ENCODE measurements around the gene CGAS. TPM values are rescaled to one million over a fixed set of nuclear protein-coding genes. Genes with fewer than 3 reads are reported as not detected.

Gene CGAS
- total and polyA plus RNA-seq, 2 experiments from 2014 or later = 8.3 to 12.7 TPM

DNA sequence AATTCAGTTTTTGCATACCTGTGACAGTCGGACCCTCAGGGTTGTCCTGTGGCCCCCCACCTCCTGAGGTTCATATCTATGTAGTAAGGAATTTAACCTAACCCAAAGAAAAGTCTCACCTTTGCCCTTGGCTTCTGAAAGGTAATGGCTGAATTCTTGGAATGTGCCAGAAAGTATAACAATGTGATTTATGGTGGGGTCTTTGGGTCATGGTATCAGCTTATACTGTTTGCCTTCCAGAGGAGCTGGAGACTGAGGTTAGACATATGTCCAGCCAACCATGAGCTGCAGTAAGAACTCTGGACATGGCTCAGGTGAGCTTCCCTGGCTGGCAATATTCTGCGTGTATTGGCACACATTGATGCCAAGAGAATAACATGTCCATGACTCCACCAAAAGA lies 30.6 kb downstream of the CGAS start:
- no peak overlapping the region for H2AFZ ChIP-seq
- DNase-seq (ENCODE audit: low spot score) = no peak

More for the DNA sequence above, 30.6 kb downstream of the CGAS start:
- Histone ChIP-seq H3K4me1 (ENCODE audit: insufficient read depth) (no peaks in the 10 kb centered on the region), H3K4me2 (no peak overlapping the region), H4K20me1 (replicated peaks; ENCODE audit: insufficient read depth) (no peaks in the 10 kb centered on the region), H3F3A (replicated peaks; ENCODE audit: low read depth) (peaks cover under 1% of the 10 kb centered on the region; the same call in 1 of the 2 replicates), H3K27me3 (ENCODE audit: insufficient read depth) (no peaks in the 10 kb centered on the region), H3K9me2 (ENCODE audit: insufficient read depth) (no peaks in the 10 kb centered on the region), H3K36me3 (ENCODE audit: insufficient read depth) (peaks cover 8% of the 10 kb centered on the region; the same call in 1 of the 2 replicates), H3K79me2 (replicated peaks; ENCODE audit: insufficient read depth) (no peaks in the 10 kb centered on the region), H3K4me3 (no peak overlapping the region), H3K27ac (ENCODE audit: low read depth) (no peak overlapping the region)
- H3K27ac Mint-ChIP-seq = no peak overlapping the region
- no peak overlapping the region for H3K4me3 Mint-ChIP-seq
- H3K4me1 Mint-ChIP-seq = no peaks in the 10 kb centered on the region
- no peaks in the 10 kb centered on the region for H3K9me3 Mint-ChIP-seq
- H3K36me3 Mint-ChIP-seq (ENCODE audit: low read depth) = peaks cover 13% of the 10 kb centered on the region; the same call in 2 of the 3 replicates
- TF ChIP-seq NANOG (IDR thresholded peaks at IDR 0.05; ENCODE audit: borderline replicate concordance) (no peak), STAT1 (IDR thresholded peaks at IDR 0.05; ENCODE audit: unreplicated experiment) (no peak), EZH2phosphoT487 (IDR thresholded peaks at IDR 0.05; ENCODE audit: unreplicated experiment) (no peak), ZNF114 (CRISPR knock-in tag; IDR thresholded peaks at IDR 0.05) (no peak), JUNB (IDR thresholded peaks at IDR 0.05; ENCODE audit: unreplicated experiment) (no peak), ZNF331 (CRISPR knock-in tag; IDR thresholded peaks at IDR 0.05; ENCODE audit: low read depth) (no peak), EZH2 (IDR thresholded peaks at IDR 0.05; ENCODE audit: low read depth, unreplicated experiment) (no peak), CREB1 (CRISPR knock-in tag; IDR thresholded peaks at IDR 0.05; ENCODE audit: low read depth) (no peak), POLR2AphosphoS5 (IDR thresholded peaks at IDR 0.05; ENCODE audit: low read depth) (no peak)
- TF ChIP-seq, protein P1, sequence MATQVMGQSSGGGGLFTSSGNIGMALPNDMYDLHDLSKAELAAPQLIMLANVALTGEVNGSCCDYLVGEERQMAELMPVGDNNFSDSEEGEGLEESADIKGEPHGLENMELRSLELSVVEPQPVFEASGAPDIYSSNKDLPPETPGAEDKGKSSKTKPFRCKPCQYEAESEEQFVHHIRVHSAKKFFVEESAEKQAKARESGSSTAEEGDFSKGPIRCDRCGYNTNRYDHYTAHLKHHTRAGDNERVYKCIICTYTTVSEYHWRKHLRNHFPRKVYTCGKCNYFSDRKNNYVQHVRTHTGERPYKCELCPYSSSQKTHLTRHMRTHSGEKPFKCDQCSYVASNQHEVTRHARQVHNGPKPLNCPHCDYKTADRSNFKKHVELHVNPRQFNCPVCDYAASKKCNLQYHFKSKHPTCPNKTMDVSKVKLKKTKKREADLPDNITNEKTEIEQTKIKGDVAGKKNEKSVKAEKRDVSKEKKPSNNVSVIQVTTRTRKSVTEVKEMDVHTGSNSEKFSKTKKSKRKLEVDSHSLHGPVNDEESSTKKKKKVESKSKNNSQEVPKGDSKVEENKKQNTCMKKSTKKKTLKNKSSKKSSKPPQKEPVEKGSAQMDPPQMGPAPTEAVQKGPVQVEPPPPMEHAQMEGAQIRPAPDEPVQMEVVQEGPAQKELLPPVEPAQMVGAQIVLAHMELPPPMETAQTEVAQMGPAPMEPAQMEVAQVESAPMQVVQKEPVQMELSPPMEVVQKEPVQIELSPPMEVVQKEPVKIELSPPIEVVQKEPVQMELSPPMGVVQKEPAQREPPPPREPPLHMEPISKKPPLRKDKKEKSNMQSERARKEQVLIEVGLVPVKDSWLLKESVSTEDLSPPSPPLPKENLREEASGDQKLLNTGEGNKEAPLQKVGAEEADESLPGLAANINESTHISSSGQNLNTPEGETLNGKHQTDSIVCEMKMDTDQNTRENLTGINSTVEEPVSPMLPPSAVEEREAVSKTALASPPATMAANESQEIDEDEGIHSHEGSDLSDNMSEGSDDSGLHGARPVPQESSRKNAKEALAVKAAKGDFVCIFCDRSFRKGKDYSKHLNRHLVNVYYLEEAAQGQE (IDR thresholded peaks at IDR 0.05; ENCODE audit: unreplicated experiment) = no peak
- TF ChIP-seq, protein P2, sequence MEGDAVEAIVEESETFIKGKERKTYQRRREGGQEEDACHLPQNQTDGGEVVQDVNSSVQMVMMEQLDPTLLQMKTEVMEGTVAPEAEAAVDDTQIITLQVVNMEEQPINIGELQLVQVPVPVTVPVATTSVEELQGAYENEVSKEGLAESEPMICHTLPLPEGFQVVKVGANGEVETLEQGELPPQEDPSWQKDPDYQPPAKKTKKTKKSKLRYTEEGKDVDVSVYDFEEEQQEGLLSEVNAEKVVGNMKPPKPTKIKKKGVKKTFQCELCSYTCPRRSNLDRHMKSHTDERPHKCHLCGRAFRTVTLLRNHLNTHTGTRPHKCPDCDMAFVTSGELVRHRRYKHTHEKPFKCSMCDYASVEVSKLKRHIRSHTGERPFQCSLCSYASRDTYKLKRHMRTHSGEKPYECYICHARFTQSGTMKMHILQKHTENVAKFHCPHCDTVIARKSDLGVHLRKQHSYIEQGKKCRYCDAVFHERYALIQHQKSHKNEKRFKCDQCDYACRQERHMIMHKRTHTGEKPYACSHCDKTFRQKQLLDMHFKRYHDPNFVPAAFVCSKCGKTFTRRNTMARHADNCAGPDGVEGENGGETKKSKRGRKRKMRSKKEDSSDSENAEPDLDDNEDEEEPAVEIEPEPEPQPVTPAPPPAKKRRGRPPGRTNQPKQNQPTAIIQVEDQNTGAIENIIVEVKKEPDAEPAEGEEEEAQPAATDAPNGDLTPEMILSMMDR (conservative IDR thresholded peaks at IDR 0.05; ENCODE audit: low read depth in 2 of 2) = no peak
- TF ChIP-seq, protein P3, sequence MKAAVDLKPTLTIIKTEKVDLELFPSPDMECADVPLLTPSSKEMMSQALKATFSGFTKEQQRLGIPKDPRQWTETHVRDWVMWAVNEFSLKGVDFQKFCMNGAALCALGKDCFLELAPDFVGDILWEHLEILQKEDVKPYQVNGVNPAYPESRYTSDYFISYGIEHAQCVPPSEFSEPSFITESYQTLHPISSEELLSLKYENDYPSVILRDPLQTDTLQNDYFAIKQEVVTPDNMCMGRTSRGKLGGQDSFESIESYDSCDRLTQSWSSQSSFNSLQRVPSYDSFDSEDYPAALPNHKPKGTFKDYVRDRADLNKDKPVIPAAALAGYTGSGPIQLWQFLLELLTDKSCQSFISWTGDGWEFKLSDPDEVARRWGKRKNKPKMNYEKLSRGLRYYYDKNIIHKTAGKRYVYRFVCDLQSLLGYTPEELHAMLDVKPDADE (IDR thresholded peaks at IDR 0.05) = no peak
- TF ChIP-seq, protein P4, sequence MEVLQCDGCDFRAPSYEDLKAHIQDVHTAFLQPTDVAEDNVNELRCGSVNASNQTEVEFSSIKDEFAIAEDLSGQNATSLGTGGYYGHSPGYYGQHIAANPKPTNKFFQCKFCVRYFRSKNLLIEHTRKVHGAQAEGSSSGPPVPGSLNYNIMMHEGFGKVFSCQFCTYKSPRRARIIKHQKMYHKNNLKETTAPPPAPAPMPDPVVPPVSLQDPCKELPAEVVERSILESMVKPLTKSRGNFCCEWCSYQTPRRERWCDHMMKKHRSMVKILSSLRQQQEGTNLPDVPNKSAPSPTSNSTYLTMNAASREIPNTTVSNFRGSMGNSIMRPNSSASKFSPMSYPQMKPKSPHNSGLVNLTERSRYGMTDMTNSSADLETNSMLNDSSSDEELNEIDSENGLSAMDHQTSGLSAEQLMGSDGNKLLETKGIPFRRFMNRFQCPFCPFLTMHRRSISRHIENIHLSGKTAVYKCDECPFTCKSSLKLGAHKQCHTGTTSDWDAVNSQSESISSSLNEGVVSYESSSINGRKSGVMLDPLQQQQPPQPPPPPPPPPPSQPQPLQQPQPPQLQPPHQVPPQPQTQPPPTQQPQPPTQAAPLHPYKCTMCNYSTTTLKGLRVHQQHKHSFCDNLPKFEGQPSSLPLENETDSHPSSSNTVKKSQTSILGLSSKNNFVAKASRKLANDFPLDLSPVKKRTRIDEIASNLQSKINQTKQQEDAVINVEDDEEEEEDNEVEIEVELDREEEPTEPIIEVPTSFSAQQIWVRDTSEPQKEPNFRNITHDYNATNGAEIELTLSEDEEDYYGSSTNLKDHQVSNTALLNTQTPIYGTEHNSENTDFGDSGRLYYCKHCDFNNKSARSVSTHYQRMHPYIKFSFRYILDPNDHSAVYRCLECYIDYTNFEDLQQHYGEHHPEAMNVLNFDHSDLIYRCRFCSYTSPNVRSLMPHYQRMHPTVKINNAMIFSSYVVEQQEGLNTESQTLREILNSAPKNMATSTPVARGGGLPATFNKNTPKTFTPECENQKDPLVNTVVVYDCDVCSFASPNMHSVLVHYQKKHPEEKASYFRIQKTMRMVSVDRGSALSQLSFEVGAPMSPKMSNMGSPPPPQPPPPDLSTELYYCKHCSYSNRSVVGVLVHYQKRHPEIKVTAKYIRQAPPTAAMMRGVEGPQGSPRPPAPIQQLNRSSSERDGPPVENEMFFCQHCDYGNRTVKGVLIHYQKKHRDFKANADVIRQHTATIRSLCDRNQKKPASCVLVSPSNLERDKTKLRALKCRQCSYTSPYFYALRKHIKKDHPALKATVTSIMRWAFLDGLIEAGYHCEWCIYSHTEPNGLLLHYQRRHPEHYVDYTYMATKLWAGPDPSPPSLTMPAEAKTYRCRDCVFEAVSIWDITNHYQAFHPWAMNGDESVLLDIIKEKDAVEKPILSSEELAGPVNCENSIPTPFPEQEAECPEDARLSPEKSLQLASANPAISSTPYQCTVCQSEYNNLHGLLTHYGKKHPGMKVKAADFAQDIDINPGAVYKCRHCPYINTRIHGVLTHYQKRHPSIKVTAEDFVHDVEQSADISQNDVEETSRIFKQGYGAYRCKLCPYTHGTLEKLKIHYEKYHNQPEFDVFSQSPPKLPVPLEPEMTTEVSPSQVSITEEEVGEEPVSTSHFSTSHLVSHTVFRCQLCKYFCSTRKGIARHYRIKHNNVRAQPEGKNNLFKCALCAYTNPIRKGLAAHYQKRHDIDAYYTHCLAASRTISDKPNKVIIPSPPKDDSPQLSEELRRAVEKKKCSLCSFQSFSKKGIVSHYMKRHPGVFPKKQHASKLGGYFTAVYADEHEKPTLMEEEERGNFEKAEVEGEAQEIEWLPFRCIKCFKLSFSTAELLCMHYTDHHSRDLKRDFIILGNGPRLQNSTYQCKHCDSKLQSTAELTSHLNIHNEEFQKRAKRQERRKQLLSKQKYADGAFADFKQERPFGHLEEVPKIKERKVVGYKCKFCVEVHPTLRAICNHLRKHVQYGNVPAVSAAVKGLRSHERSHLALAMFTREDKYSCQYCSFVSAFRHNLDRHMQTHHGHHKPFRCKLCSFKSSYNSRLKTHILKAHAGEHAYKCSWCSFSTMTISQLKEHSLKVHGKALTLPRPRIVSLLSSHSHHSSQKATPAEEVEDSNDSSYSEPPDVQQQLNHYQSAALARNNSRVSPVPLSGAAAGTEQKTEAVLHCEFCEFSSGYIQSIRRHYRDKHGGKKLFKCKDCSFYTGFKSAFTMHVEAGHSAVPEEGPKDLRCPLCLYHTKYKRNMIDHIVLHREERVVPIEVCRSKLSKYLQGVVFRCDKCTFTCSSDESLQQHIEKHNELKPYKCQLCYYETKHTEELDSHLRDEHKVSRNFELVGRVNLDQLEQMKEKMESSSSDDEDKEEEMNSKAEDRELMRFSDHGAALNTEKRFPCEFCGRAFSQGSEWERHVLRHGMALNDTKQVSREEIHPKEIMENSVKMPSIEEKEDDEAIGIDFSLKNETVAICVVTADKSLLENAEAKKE (CRISPR knock-in tag; IDR thresholded peaks at IDR 0.05) = no peak
- no peak for ATAC-seq
- H3K27me3 Mint-ChIP-seq (ENCODE audit: insufficient read depth, low read depth, poor library complexity) = no peaks in the 10 kb centered on the region

Data from GM23338 (cell line).